Measurements from ENCODE around the gene SIDT1. TPM values are rescaled to one million over a fixed set of nuclear protein-coding genes. Genes with fewer than 3 reads are reported as not detected.
A peak's percentile ranks its signal among the peaks of the same experiment; 100 is the strongest.

SIDT1 gene
- total and polyA plus RNA-seq, 2 donors (not counting 1 experiment from before 2014, with no cell fraction given) = 53.2 to 84.4 TPM

- Histone ChIP-seq H3K79me2 (ENCODE audit: control insufficient read depth, insufficient read depth, low read length) (no peaks in the 10 kb centered on the region), H3K9me3 (ENCODE audit: control extremely low read depth in 1 of 3, control insufficient read depth in 2 of 3, insufficient read depth in 1 of 3, low read length in 2 of 3) (peaks cover 0 to 9% (median 0%) of the 10 kb centered on the region in 3 donors), H3K27me3 (replicated peaks in 1 of 4; ENCODE audit: control extremely low read depth in 1 of 4, control insufficient read depth in 3 of 4, insufficient read depth in 4 of 4, low read length in 3 of 4) (no peaks in the 10 kb centered on the region), H3K4me1 (ENCODE audit: control insufficient read depth in 2 of 2, insufficient read depth in 2 of 2, low read length in 2 of 2) (no peaks in the 10 kb centered on the region), H3K4me3 (ENCODE audit: control extremely low read depth in 1 of 5, extremely low read depth in 1 of 5, insufficient read depth in 1 of 5, low read depth in 2 of 5, low read length in 4 of 5) (no peak overlapping the region), H4K20me1 (ENCODE audit: control insufficient read depth, insufficient read depth, low read length, poor library complexity, severe bottlenecking) (no peaks in the 10 kb centered on the region), H2AFZ (ENCODE audit: insufficient read depth, low read depth, low read length, poor library complexity, severe bottlenecking) (no peak overlapping the region), H3K27ac (ENCODE audit: low read length in 2 of 2) (no peak overlapping the region), H3K9ac (ENCODE audit: low read length) (no peak overlapping the region), H3K4me2 (replicated peaks; ENCODE audit: low read depth, low read length, poor library complexity, severe bottlenecking) (no peak overlapping the region), H3K36me3 (replicated peaks in 1 of 2; ENCODE audit: control extremely low read depth in 1 of 2, control insufficient read depth in 1 of 2, extremely low read depth in 1 of 2, insufficient read depth in 2 of 2, low read length in 1 of 2) (peaks cover 0 to 8% of the 10 kb centered on the region in 2 experiments)
- DNase-seq (no peak), ATAC-seq (ENCODE audit: low read depth) (no peak)
- no peak overlapping the region for H3K27ac Mint-ChIP-seq
- TF ChIP-seq EZH2 (IDR thresholded peaks at IDR 0.05; ENCODE audit: borderline replicate concordance, insufficient read depth, low read depth, low read length, poor library complexity, severe bottlenecking) = no peak
- no peak for TF ChIP-seq CTCF (IDR thresholded peaks at IDR 0.05)
- ChIA-PET CTCF (interaction anchor here (1.1 kb wide), 1 partner anchor 9 kb away, joined by 4 read pairs; no protein-coding TSS in a partner anchor), POLR2A (no interaction called here)
- H3K4me3 Mint-ChIP-seq = no peak overlapping the region
- H3K27me3 Mint-ChIP-seq = no peaks in the 10 kb centered on the region
- peaks cover 9% of the 10 kb centered on the region for H3K4me1 Mint-ChIP-seq
- 96% methylated on average over 6 of the region's 8 CpGs for WGBS (ENCODE audit: insufficient coverage)
- H3K9me3 Mint-ChIP-seq (ENCODE audit: insufficient read depth) = no peaks in the 10 kb centered on the region
- intact Hi-C loops (cut with micrococcal nuclease) = no loop called here
Observed at GRCh38 chr3:113485161-113485609, 47.2 kb upstream of the SIDT1 start.

- H3K4me3 Mint-ChIP-seq = no peak overlapping the region
- H3K27me3 Mint-ChIP-seq = no peaks in the 10 kb centered on the region
- Histone ChIP-seq H3K27ac (ENCODE audit: low read length in 2 of 2) (no peak overlapping the region), H3K9me3 (ENCODE audit: control extremely low read depth in 1 of 3, control insufficient read depth in 2 of 3, insufficient read depth in 1 of 3, low read length in 2 of 3) (no peaks in the 10 kb centered on the region), H3K9ac (ENCODE audit: low read length) (no peak overlapping the region), H2AFZ (ENCODE audit: insufficient read depth, low read depth, low read length, poor library complexity, severe bottlenecking) (no peak overlapping the region), H3K36me3 (replicated peaks in 1 of 2; ENCODE audit: control extremely low read depth in 1 of 2, control insufficient read depth in 1 of 2, extremely low read depth in 1 of 2, insufficient read depth in 2 of 2, low read length in 1 of 2) (peaks cover 3 to 16% of the 10 kb centered on the region in 2 experiments), H3K79me2 (ENCODE audit: control insufficient read depth, insufficient read depth, low read length) (no peaks in the 10 kb centered on the region), H3K4me3 (ENCODE audit: control extremely low read depth in 1 of 5, extremely low read depth in 1 of 5, insufficient read depth in 1 of 5, low read depth in 2 of 5, low read length in 4 of 5) (no peak overlapping the region), H3K4me1 (ENCODE audit: control insufficient read depth in 2 of 2, insufficient read depth in 2 of 2, low read length in 2 of 2) (no peaks in the 10 kb centered on the region), H3K4me2 (replicated peaks; ENCODE audit: low read depth, low read length, poor library complexity, severe bottlenecking) (no peak overlapping the region), H3K27me3 (replicated peaks in 1 of 4; ENCODE audit: control extremely low read depth in 1 of 4, control insufficient read depth in 3 of 4, insufficient read depth in 4 of 4, low read length in 3 of 4) (no peaks in the 10 kb centered on the region), H4K20me1 (ENCODE audit: control insufficient read depth, insufficient read depth, low read length, poor library complexity, severe bottlenecking) (no peaks in the 10 kb centered on the region)
- POLR2A ChIA-PET = no interaction called here
- whole genome bisulfite sequencing (ENCODE audit: insufficient coverage) = no CpG with 5 or more reads among the region's 2 CpGs
- DNase-seq = peak; percentile 60
- no peaks in the 10 kb centered on the region for H3K4me1 Mint-ChIP-seq
- TF ChIP-seq CTCF (IDR thresholded peaks at IDR 0.05) = peak; percentile 57
- no peak for TF ChIP-seq EZH2 (IDR thresholded peaks at IDR 0.05; ENCODE audit: borderline replicate concordance, insufficient read depth, low read depth, low read length, poor library complexity, severe bottlenecking)
- intact Hi-C loops (cut with micrococcal nuclease) = loop anchor here (1.0 to 10.0 kb wide), 3 partner anchors 83 to 420 kb away; no protein-coding TSS in a partner anchor
- H3K27ac Mint-ChIP-seq = no peak overlapping the region
- ATAC-seq (ENCODE audit: low read depth) = peak; percentile 47
- H3K9me3 Mint-ChIP-seq (ENCODE audit: insufficient read depth) = no peaks in the 10 kb centered on the region
- CTCF ChIA-PET = interaction anchor here (0.7 to 8.3 kb wide), 19 partner anchors 11 to 444 kb away, joined by 3 to 238 read pairs (median 4); partner anchors contain the start of genes NAA50 and SPICE1
Observed at GRCh38 chr3:113495035-113495434, 37.3 kb upstream of the SIDT1 start.
